Loucy (cell line): ENCODE results near the gene DSCAML1.

Experiments used
- H2AFZ ChIP-seq: fragments of 200-600 bp; sonication (generic); 2 replicates; pipeline ENCODE4 v1.6.0; 2016; ENCODE audit warnings: antibody characterized with exemption, mild to moderate bottlenecking, low read length, moderate library complexity
- H3F3A ChIP-seq: fragments of 200-600 bp; 2 replicates; pipeline ENCODE4 v1.6.0; 2016; ENCODE audit warnings: antibody characterized with exemption, low read depth, mild to moderate bottlenecking
- H3K27me3 ChIP-seq: fragments of 200-600 bp; sonication (generic); 2 replicates; pipeline ENCODE4 v1.6.1; 2014; ENCODE audit warnings: low read length, mild to moderate bottlenecking; ENCODE audit not compliant: insufficient read depth, poor library complexity, severe bottlenecking
- H3K36me3 ChIP-seq: fragments of 200-600 bp; sonication (generic); 2 replicates; pipeline ENCODE4 v1.6.1; 2016; ENCODE audit warnings: low read length; ENCODE audit not compliant: insufficient read depth
- H3K4me1 ChIP-seq: fragments of 200-600 bp; sonication (generic); 2 replicates; pipeline ENCODE4 v1.5.1; 2014; ENCODE audit warnings: low read length, mild to moderate bottlenecking; ENCODE audit not compliant: insufficient read depth, poor library complexity, severe bottlenecking
- H3K4me2 ChIP-seq: fragments of 200-600 bp; sonication (generic); 2 replicates; pipeline ENCODE4 v1.6.0; 2014; ENCODE audit warnings: antibody characterized with exemption, low read length, low read depth, mild to moderate bottlenecking; ENCODE audit not compliant: poor library complexity, severe bottlenecking
- H3K4me3 ChIP-seq: fragments of 200-600 bp; sonication (generic); 2 replicates; pipeline ENCODE4 v1.5.1; 2014; ENCODE audit warnings: low read length, mild to moderate bottlenecking, mixed read lengths; ENCODE audit not compliant: poor library complexity, severe bottlenecking
- H3K79me2 ChIP-seq: fragments of 200-600 bp; sonication (generic); 2 replicates; pipeline ENCODE4 v1.6.1; 2014; ENCODE audit warnings: low read length; ENCODE audit not compliant: insufficient read depth
- H3K9ac ChIP-seq: fragments of 200-600 bp; sonication (generic); 2 replicates; pipeline ENCODE4 v1.6.0; 2014; ENCODE audit warnings: mild to moderate bottlenecking, low read depth, low read length, moderate library complexity; ENCODE audit not compliant: poor library complexity, severe bottlenecking
- H3K9me2 ChIP-seq: fragments of 200-600 bp; sonication (generic); replicated peaks from 2 replicates; pipeline ENCODE4 v1.6.1; 2016; ENCODE audit warnings: low read depth, low read length, mixed read lengths
- H3K9me3 ChIP-seq: fragments of 200-600 bp; sonication (generic); 2 replicates; pipeline ENCODE4 v1.6.1; 2014; ENCODE audit warnings: mild to moderate bottlenecking, antibody characterized with exemption, low read length, low read depth; ENCODE audit not compliant: insufficient read depth
- H4K20me1 ChIP-seq: fragments of 200-600 bp; sonication (generic); 2 replicates; pipeline ENCODE4 v1.6.0; 2014; ENCODE audit warnings: antibody characterized with exemption, low read length, mild to moderate bottlenecking; ENCODE audit not compliant: insufficient read depth, poor library complexity, severe bottlenecking
- CTCF ChIP-seq: fragments of 200-600 bp; sonication (generic); conservative IDR thresholded peaks from 2 replicates; pipeline ENCODE4 v1.5.1; 2014; ENCODE audit warnings: mild to moderate bottlenecking, antibody characterized with exemption, low read length
- EZH2phosphoT487 ChIP-seq: fragments of 200-600 bp; IDR thresholded peaks from 2 replicates; pipeline ENCODE4 v1.6.1; 2018; ENCODE audit warnings: antibody characterized with exemption, mild to moderate bottlenecking, moderate library complexity, borderline replicate concordance

Gene DSCAML1

GRCh38 chr11:117444711-117445658 lies 352.0 kb downstream of the DSCAML1 start:
- Histone ChIP-seq H3K79me2 (no peaks in the 10 kb centered on the region), H3K4me2 (no peak overlapping the region), H3K9me2 (no peaks in the 10 kb centered on the region), H4K20me1 (no peaks in the 10 kb centered on the region), H2AFZ (no peak overlapping the region), H3K36me3 (no peaks in the 10 kb centered on the region), H3K4me3 (no peak overlapping the region), H3K9ac (no peak overlapping the region), H3F3A (no peaks in the 10 kb centered on the region), H3K27me3 (no peaks in the 10 kb centered on the region), H3K9me3 (no peaks in the 10 kb centered on the region), H3K4me1 (no peaks in the 10 kb centered on the region)
- TF ChIP-seq CTCF (no peak), EZH2phosphoT487 (no peak)

GRCh38 chr11:117444256-117444655 lies 352.8 kb downstream of the DSCAML1 start:
- no peaks in the 10 kb centered on the region for H3K27me3 ChIP-seq
- H4K20me1 ChIP-seq = no peaks in the 10 kb centered on the region

More at GRCh38 chr11:117444256-117444655, 352.8 kb downstream of the DSCAML1 start:
- no peaks in the 10 kb centered on the region for H3K36me3 ChIP-seq
- no peaks in the 10 kb centered on the region for H3K4me1 ChIP-seq
- H3K79me2 ChIP-seq = no peaks in the 10 kb centered on the region
- H3K9me2 ChIP-seq = no peaks in the 10 kb centered on the region
- H3K4me3 ChIP-seq = no peak overlapping the region
- H3K9me3 ChIP-seq = no peaks in the 10 kb centered on the region
- no peaks in the 10 kb centered on the region for H3F3A ChIP-seq
- H2AFZ ChIP-seq = no peak overlapping the region
- no peak overlapping the region for H3K4me2 ChIP-seq
- H3K9ac ChIP-seq = no peak overlapping the region
- TF ChIP-seq EZH2phosphoT487 = no peak
- no peak for TF ChIP-seq CTCF
